Erythroblast (primary cell): Measurements from ENCODE around the gene PLXNB1.

Experiments used
- GATA1 ChIP-seq: IDR thresholded peaks from 2 replicates; pipeline ENCODE4 v1.6.1; 2011; ENCODE audit warnings: low read depth, mild to moderate bottlenecking, control low read depth, low read length, moderate library complexity
- POLR2A ChIP-seq: IDR thresholded peaks from 2 replicates; pipeline ENCODE4 v1.6.1; 2011; ENCODE audit warnings: mild to moderate bottlenecking, low read length

DNA sequence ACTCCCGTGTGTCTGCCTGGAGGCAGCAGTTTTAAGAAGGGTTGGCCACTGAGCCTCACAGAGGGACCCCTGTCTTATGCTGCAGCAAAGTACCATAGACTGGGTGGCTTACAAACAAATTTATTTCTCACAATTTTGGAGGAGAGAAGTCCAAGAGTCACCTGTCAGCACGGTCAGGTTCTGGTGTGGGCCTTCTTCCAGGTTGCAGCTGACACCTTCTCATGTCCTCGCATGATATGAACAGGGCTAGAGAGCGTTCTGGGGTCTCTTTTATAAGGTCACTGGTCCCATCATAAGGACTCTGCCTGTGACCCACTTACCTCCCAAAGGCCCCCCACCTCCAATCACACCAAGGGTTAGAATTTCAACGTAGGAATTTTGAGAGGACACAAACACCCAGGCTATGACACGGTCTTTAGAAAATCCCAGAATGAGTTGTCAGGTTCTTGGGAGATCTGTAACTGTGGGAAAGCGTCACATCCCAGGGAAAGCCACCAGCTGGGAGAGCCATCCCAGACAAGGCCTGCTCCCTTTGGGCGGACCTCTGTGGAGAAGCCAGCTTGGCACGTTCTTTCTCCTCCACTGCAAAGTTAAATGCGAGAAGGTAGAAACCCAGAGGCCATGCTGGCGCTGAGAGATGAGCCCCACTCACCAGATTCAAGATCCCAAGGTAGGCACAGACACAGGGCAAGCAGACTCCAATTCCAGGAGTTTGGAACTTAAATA lies 58.1 kb downstream of the PLXNB1 start, which contains the start of gene FBXW12:
- no peak for TF ChIP-seq POLR2A
- TF ChIP-seq GATA1: no peak
